Measurements from ENCODE around the gene MREG.

The MREG gene, protein sequence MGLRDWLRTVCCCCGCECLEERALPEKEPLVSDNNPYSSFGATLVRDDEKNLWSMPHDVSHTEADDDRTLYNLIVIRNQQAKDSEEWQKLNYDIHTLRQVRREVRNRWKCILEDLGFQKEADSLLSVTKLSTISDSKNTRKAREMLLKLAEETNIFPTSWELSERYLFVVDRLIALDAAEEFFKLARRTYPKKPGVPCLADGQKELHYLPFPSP

DNA sequence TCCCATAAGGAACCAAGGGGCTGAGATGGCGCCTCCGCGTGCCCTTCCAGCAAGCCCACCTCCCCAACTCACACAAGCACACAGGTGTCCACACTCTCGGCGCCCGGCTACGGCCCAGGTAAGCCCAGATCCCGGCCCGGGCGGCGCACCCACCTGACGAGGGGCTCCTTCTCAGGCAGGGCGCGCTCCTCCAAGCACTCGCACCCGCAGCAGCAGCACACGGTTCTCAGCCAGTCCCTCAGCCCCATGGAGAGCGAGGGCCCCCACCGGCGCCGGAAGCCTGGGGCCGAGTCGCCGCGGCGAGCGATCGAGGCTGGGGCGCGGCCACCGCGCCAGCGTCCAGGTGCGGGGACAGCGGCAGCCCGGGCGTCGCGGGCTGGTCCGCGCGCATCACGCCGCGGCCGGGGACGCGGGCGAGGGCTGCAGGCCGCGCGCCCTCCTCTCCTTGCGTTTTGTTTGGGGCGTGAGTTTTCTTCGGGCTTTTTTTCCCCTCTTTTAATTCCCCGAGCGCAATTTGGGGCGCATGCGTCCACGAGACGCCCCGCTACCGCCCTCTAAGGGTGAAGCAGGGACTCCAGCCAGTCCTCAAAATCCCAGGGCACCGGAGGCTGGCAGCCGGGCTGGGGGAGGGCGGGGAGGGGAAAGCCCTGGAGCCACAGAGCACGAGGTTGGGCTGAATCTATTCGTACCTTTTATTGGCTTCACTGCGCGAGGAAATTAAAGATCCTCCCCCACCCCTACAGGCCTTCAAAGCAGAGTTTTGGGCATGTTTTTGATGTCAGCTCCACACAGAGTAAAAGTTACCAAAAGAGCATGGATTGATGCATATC is at the start of gene MREG:
Gene MREG, minus strand, starts transcription at position 472 of the 830 bp plus-strand sequence. Its CDS starts 224 bp downstream, at position 248.
- peak within 1 kb of the TSS; percentile 71 for H3K4me3 ChIP-seq (ENCODE audit: low read length)
- no peak for DNase-seq (ENCODE audit: low read depth)
- peak; percentile 80 for TF ChIP-seq CTCF (conservative IDR thresholded peaks at IDR 0.05; ENCODE audit: low read depth, low read length)

DNA sequence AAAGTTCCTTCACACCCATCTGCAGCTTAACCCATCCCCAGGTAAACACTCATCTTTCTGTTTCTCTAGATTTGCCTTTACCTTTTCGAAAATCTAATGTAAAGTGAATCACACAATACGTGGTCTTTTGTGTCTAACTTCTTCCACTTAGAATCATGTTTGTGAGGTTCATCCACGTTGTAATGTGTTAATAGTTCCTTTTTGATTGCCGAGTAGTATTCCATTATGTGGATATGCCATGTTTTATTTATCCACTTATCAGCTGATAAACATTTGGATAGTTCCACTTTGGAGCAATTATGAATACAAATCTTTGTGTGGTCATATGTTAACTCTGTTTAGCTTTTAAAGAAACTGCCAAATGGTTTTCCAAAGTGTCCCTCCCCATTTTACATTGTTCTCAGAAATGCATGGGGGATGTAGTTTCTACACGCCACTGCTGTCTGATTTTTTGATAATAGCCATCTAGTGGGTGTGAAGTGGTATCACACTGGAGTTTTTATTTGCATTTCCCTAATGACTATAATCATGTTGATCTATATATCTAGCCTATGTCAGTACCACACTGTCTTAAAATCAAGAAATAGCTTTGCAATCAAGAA is 46.0 kb upstream of the MREG start:
- DNase-seq (ENCODE audit: low read depth), result no peak
- peak; percentile 23 for TF ChIP-seq CTCF (conservative IDR thresholded peaks at IDR 0.05; ENCODE audit: low read depth, low read length)
- no peak overlapping the region for H3K4me3 ChIP-seq (ENCODE audit: low read length)

- TF ChIP-seq CTCF (conservative IDR thresholded peaks at IDR 0.05; ENCODE audit: low read depth, low read length), result no peak
- DNase-seq (ENCODE audit: low read depth), result no peak
- H3K4me3 ChIP-seq (ENCODE audit: low read length), result no peak overlapping the region
Measured at GRCh38 chr2:216057688-216058193, 44.4 kb upstream of the MREG start.

DNA sequence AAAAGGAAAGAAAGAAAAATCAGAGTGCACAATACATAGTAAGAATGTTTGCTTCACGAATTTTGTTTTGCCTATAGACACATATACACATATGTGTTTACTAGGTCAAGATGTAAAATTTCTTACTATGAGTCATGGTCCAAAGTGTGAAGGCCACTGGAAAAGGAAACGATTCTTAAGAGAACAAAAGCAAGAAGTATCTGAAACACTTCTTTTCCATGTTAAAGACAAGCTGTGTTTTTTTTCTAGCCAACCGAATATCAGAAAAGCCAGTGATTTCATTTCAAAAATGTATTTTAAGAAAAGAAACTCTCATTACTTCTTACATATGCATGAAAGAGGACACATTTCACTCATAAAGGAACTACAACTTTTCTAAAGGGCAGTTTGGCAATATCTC is 43.4 kb upstream of the MREG start:
- TF ChIP-seq CTCF (conservative IDR thresholded peaks at IDR 0.05; ENCODE audit: low read depth, low read length), result no peak
- DNase-seq (ENCODE audit: low read depth), result no peak
- no peak overlapping the region for H3K4me3 ChIP-seq (ENCODE audit: low read length)

DNA sequence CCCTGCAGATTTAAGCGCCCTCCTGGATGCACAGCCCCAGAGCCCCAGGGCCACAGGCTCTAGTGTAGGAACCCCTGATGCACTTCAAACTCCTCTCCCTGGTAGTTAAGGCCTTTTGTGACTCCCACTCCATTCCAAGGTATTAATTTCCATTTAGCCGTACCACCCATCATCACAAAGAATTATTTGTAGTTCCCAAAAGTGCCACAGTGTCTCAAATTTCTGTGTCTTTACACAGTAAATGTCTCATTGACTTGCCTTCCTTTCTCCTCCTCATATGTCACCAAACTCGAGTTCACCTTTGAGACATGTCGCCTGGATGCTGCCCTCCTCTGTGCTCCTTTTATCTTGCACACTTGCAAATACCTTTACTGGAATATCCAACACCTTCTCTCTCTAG is 42.3 kb upstream of the MREG start:
- DNase-seq (ENCODE audit: low read depth), result no peak
- no peak for TF ChIP-seq CTCF (conservative IDR thresholded peaks at IDR 0.05; ENCODE audit: low read depth, low read length)
- no peak overlapping the region for H3K4me3 ChIP-seq (ENCODE audit: low read length)

DNA sequence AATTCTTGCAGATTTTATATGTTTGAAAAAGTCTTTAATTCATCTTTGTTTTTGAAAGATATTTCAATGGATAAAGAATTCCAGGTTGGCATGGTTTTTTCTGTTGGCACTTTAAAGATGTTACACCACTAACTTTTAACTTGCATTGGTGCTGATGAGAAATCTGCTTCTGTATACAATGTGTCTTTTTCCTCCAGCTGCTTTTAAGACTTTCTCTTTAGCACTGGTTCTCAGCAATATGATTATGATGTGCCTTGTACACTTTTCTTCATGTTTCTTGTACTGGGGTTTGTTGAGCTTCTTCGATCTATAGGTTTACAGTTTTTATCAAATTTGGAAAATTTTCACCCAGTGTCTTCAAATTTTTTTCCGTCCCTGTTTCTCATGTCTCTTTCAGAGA is 39.1 kb upstream of the MREG start:
- H3K4me3 ChIP-seq (ENCODE audit: low read length), result no peak overlapping the region
- no peak for TF ChIP-seq CTCF (conservative IDR thresholded peaks at IDR 0.05; ENCODE audit: low read depth, low read length)
- DNase-seq (ENCODE audit: low read depth), result no peak
